PC-3 (cell line): ENCODE results near the gene ZCCHC24. TPM values are rescaled to one million over a fixed set of nuclear protein-coding genes. Genes with fewer than 3 reads are reported as not detected.

Experiments used
- ATAC-seq: fragments of 200-7000 bp; cut with Tn5 transposase; 2 replicates; pipeline ENCODE4 v1.9.1; 2020; ENCODE audit warnings: mild to moderate bottlenecking, moderate library complexity
- BruUV-seq: library from RNA; stranded (reverse); fragments of 400-500 nt; replicated peaks from 2 replicates; lab custom pipeline; 2021; lab: Mats Ljungman, UMichigan
- CTCF ChIA-PET: fragments of 300-600 bp; sonication (Branson Sonifier 250); formaldehyde crosslinking; loops from one replicate; lab custom pipeline; 2022; ENCODE audit warnings: antibody characterized with exemption; lab: Charles Lee
- POLR2A ChIA-PET: fragments of 300-600 bp; sonication (Branson Sonifier 250); formaldehyde crosslinking; loops from one replicate; lab custom pipeline; 2022; ENCODE audit warnings: antibody characterized with exemption; ENCODE audit not compliant: unreplicated experiment; lab: Charles Lee
- DNase-seq: peaks from one replicate; pipeline ENCODE4 v3.0.0-alpha.2; 2015
- H2AFZ ChIP-seq: fragments of 300-600 bp; sonication (generic); 2 replicates; pipeline ENCODE4 v1.6.0; 2016; ENCODE audit warnings: antibody characterized with exemption, low read length
- H3F3A ChIP-seq: fragments of 300-600 bp; sonication (generic); one replicate; pipeline ENCODE4 v1.6.0; 2017; ENCODE audit warnings: antibody characterized with exemption, low read length, control low read depth, mild to moderate bottlenecking; ENCODE audit not compliant: unreplicated experiment
- H3K27ac ChIP-seq: fragments of 300-600 bp; sonication (generic); 2 replicates; pipeline ENCODE4 v1.5.1; 2016; ENCODE audit warnings: mild to moderate bottlenecking, low read length
- H3K27me3 ChIP-seq: fragments of 300-600 bp; sonication (generic); 2 replicates; pipeline ENCODE4 v1.6.1; 2016; ENCODE audit warnings: low read length, mixed read lengths
- H3K36me3 ChIP-seq: fragments of 300-600 bp; sonication (generic); 2 replicates; pipeline ENCODE4 v1.6.1; 2016; ENCODE audit warnings: low read depth, mixed run types, low read length, mixed read lengths
- H3K4me1 ChIP-seq: fragments of 300-600 bp; sonication (generic); 2 replicates; pipeline ENCODE4 v1.5.1; 2016; ENCODE audit warnings: low read length; ENCODE audit not compliant: insufficient read depth
- H3K4me2 ChIP-seq: fragments of 300-600 bp; sonication (generic); 2 replicates; pipeline ENCODE4 v1.6.0; 2016; ENCODE audit warnings: low read length
- H3K4me3 ChIP-seq: fragments of 300-600 bp; sonication (generic); 2 replicates; pipeline ENCODE4 v1.5.1; 2016; ENCODE audit warnings: mild to moderate bottlenecking, low read length, mixed read lengths
- H3K79me2 ChIP-seq: fragments of 300-600 bp; sonication (generic); 2 replicates; pipeline ENCODE4 v1.6.1; 2017; ENCODE audit warnings: low read length, mixed read lengths
- H3K9ac ChIP-seq: fragments of 300-600 bp; sonication (generic); 2 replicates; pipeline ENCODE4 v1.6.0; 2016; ENCODE audit warnings: mild to moderate bottlenecking, low read length
- H3K9me2 ChIP-seq: fragments of 300-600 bp; sonication (generic); replicated peaks from 2 replicates; pipeline ENCODE4 v1.6.1; 2016; ENCODE audit warnings: mixed run types, low read length, mixed read lengths
- H3K9me3 ChIP-seq: fragments of 300-600 bp; sonication (generic); 2 replicates; pipeline ENCODE4 v1.6.1; 2016; ENCODE audit warnings: low read length, mixed read lengths
- H4K20me1 ChIP-seq: fragments of 300-600 bp; sonication (generic); 2 replicates; pipeline ENCODE4 v1.6.1; 2016; ENCODE audit warnings: low read length, mixed read lengths
- EZH2 ChIP-seq: fragments of 300-600 bp; sonication (generic); IDR thresholded peaks from one replicate; pipeline ENCODE4 v1.6.1; 2017; ENCODE audit warnings: antibody characterized with exemption, mild to moderate bottlenecking, low read length; ENCODE audit not compliant: unreplicated experiment
- EZH2phosphoT487 ChIP-seq: fragments of 300-600 bp; sonication (generic); IDR thresholded peaks from 2 replicates; pipeline ENCODE4 v1.6.1; 2018; ENCODE audit warnings: mild to moderate bottlenecking, antibody characterized with exemption, low read length, borderline replicate concordance
- intact Hi-C: fragments of 100-400 bp; cut with micrococcal nuclease; formaldehyde crosslinking; loops from 2 replicates; pipeline ENCODE4 v1.9.0; 2023
- total RNA-seq: library from RNA; depleted of rRNA; stranded (reverse); fragments of >200 nt; gene quantifications from 2 replicates; pipeline ENCODE4 v1.2.3, GENCODE V29; 2014
- TF ChIP-seq, protein P1 (sequence below): fragments of 300-600 bp; sonication (generic); conservative IDR thresholded peaks from 2 replicates; pipeline ENCODE4 v1.5.1; 2017; ENCODE audit warnings: antibody characterized with exemption, low read depth, mild to moderate bottlenecking, low read length

Gene ZCCHC24
- total RNA-seq, 1 experiment from 2014 or later, result 32.9 TPM

GRCh38 chr10:79483299-79483698 is 37.9 kb upstream of the ZCCHC24 start:
- no TSS peak for BruUV-seq

DNA sequence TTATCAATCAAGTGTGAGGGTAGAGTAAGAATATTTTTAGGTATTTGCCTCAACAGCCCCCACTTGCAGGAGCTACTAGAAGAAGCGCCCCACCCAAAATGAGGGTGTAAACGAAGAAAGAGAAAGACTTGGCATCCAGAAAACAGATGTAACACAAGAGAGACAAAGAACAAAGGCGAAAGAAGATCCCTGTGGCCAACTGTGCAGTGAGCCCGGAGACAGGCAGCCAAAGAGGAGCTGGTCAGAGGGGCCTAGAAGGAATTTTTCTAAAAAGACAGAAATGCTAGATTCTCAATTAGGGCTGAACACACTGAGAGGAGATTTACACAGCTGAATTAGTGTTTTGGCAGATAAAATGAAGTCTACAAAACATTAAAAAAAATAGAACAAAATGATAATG is 37.3 kb upstream of the ZCCHC24 start:
- no peak overlapping the region for H3K27ac ChIP-seq
- CTCF ChIA-PET, result interaction anchor here (0.9 to 1.1 kb wide), 2 partner anchors 15 to 108 kb away, joined by 3 to 4 read pairs; no protein-coding TSS in a partner anchor

More at GRCh38 chr10:79483299-79483698, 37.9 kb upstream of the ZCCHC24 start:
- TF ChIP-seq EZH2 (no peak), EZH2phosphoT487 (no peak)
- TF ChIP-seq, protein P1, sequence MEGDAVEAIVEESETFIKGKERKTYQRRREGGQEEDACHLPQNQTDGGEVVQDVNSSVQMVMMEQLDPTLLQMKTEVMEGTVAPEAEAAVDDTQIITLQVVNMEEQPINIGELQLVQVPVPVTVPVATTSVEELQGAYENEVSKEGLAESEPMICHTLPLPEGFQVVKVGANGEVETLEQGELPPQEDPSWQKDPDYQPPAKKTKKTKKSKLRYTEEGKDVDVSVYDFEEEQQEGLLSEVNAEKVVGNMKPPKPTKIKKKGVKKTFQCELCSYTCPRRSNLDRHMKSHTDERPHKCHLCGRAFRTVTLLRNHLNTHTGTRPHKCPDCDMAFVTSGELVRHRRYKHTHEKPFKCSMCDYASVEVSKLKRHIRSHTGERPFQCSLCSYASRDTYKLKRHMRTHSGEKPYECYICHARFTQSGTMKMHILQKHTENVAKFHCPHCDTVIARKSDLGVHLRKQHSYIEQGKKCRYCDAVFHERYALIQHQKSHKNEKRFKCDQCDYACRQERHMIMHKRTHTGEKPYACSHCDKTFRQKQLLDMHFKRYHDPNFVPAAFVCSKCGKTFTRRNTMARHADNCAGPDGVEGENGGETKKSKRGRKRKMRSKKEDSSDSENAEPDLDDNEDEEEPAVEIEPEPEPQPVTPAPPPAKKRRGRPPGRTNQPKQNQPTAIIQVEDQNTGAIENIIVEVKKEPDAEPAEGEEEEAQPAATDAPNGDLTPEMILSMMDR, result no peak
- Histone ChIP-seq H3K4me3 (no peak overlapping the region), H3K9ac (no peak overlapping the region), H3K4me2 (no peak overlapping the region), H4K20me1 (no peaks in the 10 kb centered on the region), H3K36me3 (no peaks in the 10 kb centered on the region), H3K79me2 (no peaks in the 10 kb centered on the region), H3K9me2 (no peaks in the 10 kb centered on the region), H3K27ac (no peak overlapping the region), H3K27me3 (no peaks in the 10 kb centered on the region), H2AFZ (0 out of 2 replicates have a peak overlapping the region, but pooled peaks have one; percentile 0), H3F3A (no peaks in the 10 kb centered on the region), H3K9me3 (no peaks in the 10 kb centered on the region), H3K4me1 (peaks cover 8% of the 10 kb centered on the region)
- CTCF ChIA-PET, result interaction anchor here (0.9 to 1.1 kb wide), 2 partner anchors 16 to 109 kb away, joined by 3 to 4 read pairs; no protein-coding TSS in a partner anchor
- no peak for DNase-seq
- POLR2A ChIA-PET, result interaction anchor here (0.6 to 0.7 kb wide), 2 partner anchors 104 to 155 kb away, joined by 3 to 4 read pairs; no protein-coding TSS in a partner anchor
- ATAC-seq, result no peak
- intact Hi-C loops, result no loop called here

More for the DNA sequence above, 37.3 kb upstream of the ZCCHC24 start:
- Histone ChIP-seq H2AFZ (peak overlapping the region; percentile 0; the same call in 1 of the 2 replicates), H3K4me3 (no peak overlapping the region), H3F3A (no peaks in the 10 kb centered on the region), H3K79me2 (no peaks in the 10 kb centered on the region), H3K9me2 (no peaks in the 10 kb centered on the region), H3K4me1 (peaks cover 3% of the 10 kb centered on the region), H4K20me1 (no peaks in the 10 kb centered on the region), H3K9me3 (no peaks in the 10 kb centered on the region), H3K4me2 (no peak overlapping the region), H3K27me3 (no peaks in the 10 kb centered on the region), H3K9ac (no peak overlapping the region), H3K36me3 (no peaks in the 10 kb centered on the region)
- DNase-seq, result no peak
- POLR2A ChIA-PET, result interaction anchor here (0.6 to 0.7 kb wide), 2 partner anchors 103 to 154 kb away, joined by 3 to 4 read pairs; no protein-coding TSS in a partner anchor
- TF ChIP-seq EZH2phosphoT487, result no peak
- no peak for TF ChIP-seq EZH2
- TF ChIP-seq, protein P1, result no peak
- intact Hi-C loops, result no loop called here
- no peak for ATAC-seq
- no TSS peak for BruUV-seq
